Right atrium auricular region (tissue), 2 donors: ENCODE measurements around the gene ZNF485. TPM values are rescaled to one million over a fixed set of nuclear protein-coding genes. Genes with fewer than 3 reads are reported as not detected.
"Not testable (repeated sequence)": the region's sequence is repeated elsewhere in the genome, so short reads cannot be mapped to it uniquely, and the experiment has no call there.

Source experiments
- DNase-seq: peaks from one replicate; pipeline ENCODE4 v3.0.0-alpha.2; 2019; ENCODE audit warnings: low spot score
- H3K27ac ChIP-seq, 2 donors: fragments of 200-600 bp; sonication (generic); 1 replicate in 1 of 2; 2 replicates in 1 of 2; pipeline ENCODE4 v1.5.1; 2016 to 2019
- H3K27me3 ChIP-seq, 2 donors: fragments of 200-600 bp; sonication (generic); one replicate each; pipeline versions ENCODE4 v1.5.1 to v1.6.0; 2017 to 2019
- H3K36me3 ChIP-seq: fragments of 200-600 bp; sonication (generic); one replicate; pipeline ENCODE4 v1.5.1; 2016
- H3K4me1 ChIP-seq, 2 donors: fragments of 200-600 bp; sonication (generic); one replicate each; pipeline versions ENCODE4 v1.5.1 to v1.6.0; 2017 to 2019
- H3K4me3 ChIP-seq, 2 donors: fragments of 200-600 bp; sonication (generic); 1 replicate in 1 of 2; 2 replicates in 1 of 2; pipeline ENCODE4 v1.5.1; 2017 to 2019; ENCODE audit warnings: mild to moderate bottlenecking in 1 of 2, moderate library complexity in 1 of 2
- H3K9me3 ChIP-seq, 2 donors: fragments of 200-600 bp; sonication (generic); one replicate each; pipeline ENCODE4 v1.5.1; 2019
- total RNA-seq, 2 donors: library from RNA; depleted of rRNA; stranded (reverse); fragments of >200 nt; gene quantifications; one replicate each; pipeline ENCODE4 v1.1.0, GENCODE V29; 2016
- TF ChIP-seq, protein P1 (sequence below), 2 donors: fragments of 200-600 bp; sonication (generic); IDR thresholded peaks; one replicate each; pipeline ENCODE4 v1.5.1; 2019; ENCODE audit warnings: antibody characterized with exemption in 2 of 2

ZNF485 gene
- total RNA-seq, 2 donors from 2014 or later = 0.98 to 1.1 TPM

DNA sequence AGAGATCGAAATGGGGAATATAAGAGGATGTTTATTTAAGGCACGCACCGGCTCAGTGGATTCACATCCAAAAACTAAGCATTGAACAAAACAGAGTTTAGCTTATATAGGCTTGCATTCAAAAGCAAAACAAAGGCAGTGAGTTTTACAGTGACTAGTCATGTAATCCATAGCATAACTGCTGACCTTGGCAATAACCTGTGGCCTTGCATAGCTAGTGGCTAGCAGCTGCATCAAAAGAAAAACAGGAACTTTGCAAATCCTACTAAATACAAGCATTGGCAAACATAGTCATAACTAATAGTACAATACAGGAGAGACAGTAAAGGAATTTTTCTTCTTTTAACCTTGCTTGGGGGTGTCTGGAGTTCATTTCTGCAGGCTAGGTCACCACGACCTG is 9.7 kb upstream of the ZNF485 start:
- Histone ChIP-seq H3K27ac (no peak overlapping the region), H3K9me3 (no peaks in the 10 kb centered on the region), H3K4me1 (peaks cover 0 to 16% of the 10 kb centered on the region in 2 donors), H3K36me3 (no peaks in the 10 kb centered on the region), H3K27me3 (no peaks in the 10 kb centered on the region), H3K4me3 (no peak overlapping the region)
- TF ChIP-seq, protein P1, sequence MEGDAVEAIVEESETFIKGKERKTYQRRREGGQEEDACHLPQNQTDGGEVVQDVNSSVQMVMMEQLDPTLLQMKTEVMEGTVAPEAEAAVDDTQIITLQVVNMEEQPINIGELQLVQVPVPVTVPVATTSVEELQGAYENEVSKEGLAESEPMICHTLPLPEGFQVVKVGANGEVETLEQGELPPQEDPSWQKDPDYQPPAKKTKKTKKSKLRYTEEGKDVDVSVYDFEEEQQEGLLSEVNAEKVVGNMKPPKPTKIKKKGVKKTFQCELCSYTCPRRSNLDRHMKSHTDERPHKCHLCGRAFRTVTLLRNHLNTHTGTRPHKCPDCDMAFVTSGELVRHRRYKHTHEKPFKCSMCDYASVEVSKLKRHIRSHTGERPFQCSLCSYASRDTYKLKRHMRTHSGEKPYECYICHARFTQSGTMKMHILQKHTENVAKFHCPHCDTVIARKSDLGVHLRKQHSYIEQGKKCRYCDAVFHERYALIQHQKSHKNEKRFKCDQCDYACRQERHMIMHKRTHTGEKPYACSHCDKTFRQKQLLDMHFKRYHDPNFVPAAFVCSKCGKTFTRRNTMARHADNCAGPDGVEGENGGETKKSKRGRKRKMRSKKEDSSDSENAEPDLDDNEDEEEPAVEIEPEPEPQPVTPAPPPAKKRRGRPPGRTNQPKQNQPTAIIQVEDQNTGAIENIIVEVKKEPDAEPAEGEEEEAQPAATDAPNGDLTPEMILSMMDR (IDR thresholded peaks at IDR 0.05) = no peak
- no peak for DNase-seq

DNA sequence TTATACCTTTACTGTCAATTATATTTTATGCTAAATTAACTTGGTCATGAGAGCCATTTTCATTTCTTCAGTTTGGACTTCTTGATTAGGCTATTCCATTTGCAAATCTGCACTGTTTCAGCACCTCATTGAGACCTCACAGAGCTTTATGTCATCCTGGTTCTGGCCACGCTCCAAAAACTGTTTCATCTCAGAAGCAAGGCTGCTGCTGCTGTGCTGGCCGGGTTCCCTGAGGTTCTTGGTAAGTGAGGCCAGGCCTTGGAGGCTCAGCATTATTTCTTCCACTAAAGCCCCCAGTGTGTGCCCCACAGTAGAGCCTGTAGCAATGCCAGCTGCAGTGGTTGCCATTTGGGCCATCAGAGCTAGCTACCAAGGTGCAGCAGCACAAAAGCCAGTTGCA is 7.8 kb upstream of the ZNF485 start:
- H3K4me3 ChIP-seq = no peak overlapping the region
- DNase-seq = no peak
- H3K27me3 ChIP-seq = no peaks in the 10 kb centered on the region
- no peak overlapping the region for H3K27ac ChIP-seq
- no peaks in the 10 kb centered on the region for H3K36me3 ChIP-seq
- H3K4me1 ChIP-seq = peaks cover 0 to 16% of the 10 kb centered on the region in 2 donors
- H3K9me3 ChIP-seq = no peaks in the 10 kb centered on the region
- TF ChIP-seq, protein P1 (IDR thresholded peaks at IDR 0.05) = no peak

DNA sequence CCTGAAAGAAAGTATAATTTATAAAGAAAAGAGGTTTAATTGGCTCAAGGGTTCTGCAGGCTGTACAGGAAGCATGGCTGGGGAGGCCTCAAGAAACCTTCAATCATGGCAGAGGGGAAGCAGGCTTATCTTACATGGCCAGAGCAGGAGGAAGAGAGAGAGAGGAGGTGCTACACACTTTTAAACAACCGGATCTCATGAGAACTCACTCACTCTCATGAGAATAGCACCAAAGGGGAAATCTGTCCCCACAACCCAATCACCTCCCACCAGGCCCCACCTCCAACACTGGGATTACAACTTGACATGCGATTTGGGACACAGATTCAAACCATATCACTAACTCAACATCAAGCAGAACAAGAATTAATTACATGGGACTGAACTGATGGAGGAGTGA is 6.9 kb upstream of the ZNF485 start:
- no peak for DNase-seq
- H3K27me3 ChIP-seq = no peaks in the 10 kb centered on the region
- no peaks in the 10 kb centered on the region for H3K36me3 ChIP-seq
- peaks cover 0 to 16% of the 10 kb centered on the region in 2 donors for H3K4me1 ChIP-seq
- H3K9me3 ChIP-seq = no peaks in the 10 kb centered on the region
- H3K27ac ChIP-seq = no peak overlapping the region
- TF ChIP-seq, protein P1 (IDR thresholded peaks at IDR 0.05) = no peak
- no peak overlapping the region for H3K4me3 ChIP-seq

DNA sequence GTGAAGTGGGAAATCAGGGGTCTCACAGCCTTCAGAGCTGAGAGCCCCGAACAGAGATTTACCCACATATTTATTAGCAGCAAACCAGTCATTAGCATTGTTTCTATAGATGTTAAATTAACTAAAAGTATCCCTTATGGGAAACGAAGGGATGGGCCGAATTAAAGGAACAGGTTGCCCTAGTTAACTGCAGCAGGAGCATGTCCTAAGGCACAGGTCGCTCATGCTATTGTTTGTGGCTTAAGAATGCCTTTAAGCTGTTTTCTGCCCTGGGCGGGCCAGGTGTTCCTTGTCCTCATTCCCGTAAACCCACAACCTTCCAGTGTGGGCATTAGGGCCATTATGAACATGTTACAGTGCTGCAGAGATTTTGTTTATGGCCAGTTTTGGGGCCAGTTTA is 4.7 kb upstream of the ZNF485 start:
- not testable (repeated sequence) for H3K27ac ChIP-seq, H3K27me3 ChIP-seq, H3K4me3 ChIP-seq, H3K36me3 ChIP-seq, DNase-seq, H3K9me3 ChIP-seq, H3K4me1 ChIP-seq

- H3K9me3 ChIP-seq = no peaks in the 10 kb centered on the region
- H3K4me1 ChIP-seq = peaks cover 0 to 10% of the 10 kb centered on the region in 2 donors
- TF ChIP-seq, protein P1 (IDR thresholded peaks at IDR 0.05) = no peak
- peaks cover 4% of the 10 kb centered on the region for H3K36me3 ChIP-seq
- peak overlapping the region; percentile 77 to 96 for H3K4me3 ChIP-seq
- no peaks in the 10 kb centered on the region for H3K27me3 ChIP-seq
- DNase-seq = no peak
- peak overlapping the region; percentile 59 to 63 for H3K27ac ChIP-seq
Measured at GRCh38 chr10:43605850-43606322, 352 bp upstream of the ZNF485 start.

DNA sequence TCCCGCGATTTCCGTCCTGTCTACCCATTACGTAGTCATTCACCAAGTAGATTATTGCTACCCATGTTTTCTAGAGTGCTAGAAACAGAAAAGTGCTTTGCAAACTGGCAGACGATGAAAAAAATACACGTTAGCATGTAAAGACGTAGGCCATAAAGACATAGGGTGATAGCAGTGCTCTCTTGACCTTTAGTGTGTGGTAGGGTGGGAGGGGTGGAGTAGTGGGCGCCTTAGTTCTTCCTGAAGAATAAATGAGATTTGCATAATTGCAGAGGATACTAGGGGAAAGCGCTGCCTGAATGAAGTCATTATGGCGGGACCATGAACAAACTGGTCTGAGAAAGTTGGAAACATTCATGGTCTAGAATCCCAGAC is 948 bp downstream of the ZNF485 start:
- DNase-seq = no peak
- Histone ChIP-seq H3K27ac (no peak overlapping the region), H3K4me3 (peak overlapping the region in 1 of 2 donors; percentile 77), H3K36me3 (peaks cover 11% of the 10 kb centered on the region), H3K4me1 (peaks cover 0 to 10% of the 10 kb centered on the region in 2 donors), H3K27me3 (no peaks in the 10 kb centered on the region), H3K9me3 (no peaks in the 10 kb centered on the region)
- TF ChIP-seq, protein P1 (IDR thresholded peaks at IDR 0.05) = no peak
